Cerebellar nuclear complex (tissue), 1 donor: ENCODE measurements around the gene ZNF280A.
"Not testable (repeated sequence)": the region's sequence is repeated elsewhere in the genome, so short reads cannot be mapped to it uniquely, and the experiment has no call there.

ENCODE experiments used
- DNase-seq, 2 experiments: peaks; one replicate each; lab custom pipeline; 2025; lab: John Stamatoyannopoulos, UW

Gene ZNF280A

DNA sequence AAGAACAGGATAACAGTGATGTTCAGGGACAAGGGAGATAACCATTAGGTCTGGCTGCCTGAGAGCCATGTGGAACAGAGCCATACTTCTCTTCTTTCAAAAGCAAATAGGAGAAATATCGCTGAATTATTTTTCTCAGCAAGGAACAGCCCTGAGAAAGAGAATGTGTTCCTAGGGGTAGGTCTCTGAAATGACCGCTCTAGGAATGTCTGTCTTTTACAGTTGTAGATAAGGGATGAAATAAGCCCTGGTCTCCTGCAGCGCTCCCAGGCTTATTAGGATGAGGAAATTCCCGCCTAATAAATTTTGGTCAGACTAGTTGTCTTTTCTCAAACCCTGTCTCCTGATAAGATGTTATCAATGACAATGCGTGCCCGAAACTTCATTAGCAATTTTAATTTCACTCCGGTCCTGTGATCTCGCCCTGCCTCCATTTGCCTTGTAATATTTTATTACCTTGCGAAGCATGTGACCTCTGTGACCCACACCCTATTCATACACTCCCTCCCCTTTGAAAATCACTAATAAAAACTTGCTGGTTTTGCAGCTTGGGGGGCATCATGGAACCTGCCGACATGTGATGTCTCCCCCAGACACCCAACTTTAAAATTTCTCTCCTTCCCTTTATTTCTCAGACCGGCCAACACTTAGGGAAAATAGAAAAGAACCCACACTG lies 51.1 kb downstream of the ZNF280A start:
- DNase-seq = not testable (repeated sequence)

DNA sequence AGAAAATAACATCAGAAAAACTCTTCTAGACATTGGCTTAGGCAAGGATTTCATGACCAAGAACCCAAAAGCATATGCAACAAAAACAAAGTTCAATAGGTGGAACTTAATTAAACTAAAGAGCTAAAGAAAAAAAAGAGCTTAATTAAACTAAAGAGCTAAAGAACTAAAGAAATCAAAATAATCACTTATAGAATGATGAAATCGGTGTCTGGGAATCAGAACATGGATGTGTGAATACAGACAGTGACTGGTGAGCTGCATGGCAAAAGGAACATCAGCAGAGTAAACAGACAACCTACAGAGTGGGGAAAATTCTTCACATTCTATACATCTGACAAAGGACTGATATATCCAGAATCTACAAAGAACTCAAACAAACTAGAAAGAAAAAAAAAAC lies 53.0 kb downstream of the ZNF280A start:
- DNase-seq = no peak

DNA sequence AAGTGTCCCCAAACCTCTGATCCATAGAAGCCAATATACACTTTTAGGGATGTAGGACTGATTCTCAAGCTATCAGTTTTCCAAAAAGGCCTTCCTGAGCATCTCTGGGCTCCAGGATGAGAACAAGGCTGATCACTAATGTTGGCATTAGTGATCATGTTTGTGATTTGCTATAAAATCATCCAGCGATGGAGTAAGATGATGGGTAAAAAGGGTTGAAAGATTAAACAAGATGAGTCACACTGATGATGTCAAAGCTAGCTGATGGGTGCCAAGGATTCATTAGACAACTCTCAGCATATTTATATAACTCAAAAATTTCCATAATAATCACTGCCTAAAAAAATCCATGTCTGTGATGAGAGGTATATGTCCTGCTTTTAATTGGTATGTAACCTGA lies 54.3 kb downstream of the ZNF280A start:
- DNase-seq = no peak

DNA sequence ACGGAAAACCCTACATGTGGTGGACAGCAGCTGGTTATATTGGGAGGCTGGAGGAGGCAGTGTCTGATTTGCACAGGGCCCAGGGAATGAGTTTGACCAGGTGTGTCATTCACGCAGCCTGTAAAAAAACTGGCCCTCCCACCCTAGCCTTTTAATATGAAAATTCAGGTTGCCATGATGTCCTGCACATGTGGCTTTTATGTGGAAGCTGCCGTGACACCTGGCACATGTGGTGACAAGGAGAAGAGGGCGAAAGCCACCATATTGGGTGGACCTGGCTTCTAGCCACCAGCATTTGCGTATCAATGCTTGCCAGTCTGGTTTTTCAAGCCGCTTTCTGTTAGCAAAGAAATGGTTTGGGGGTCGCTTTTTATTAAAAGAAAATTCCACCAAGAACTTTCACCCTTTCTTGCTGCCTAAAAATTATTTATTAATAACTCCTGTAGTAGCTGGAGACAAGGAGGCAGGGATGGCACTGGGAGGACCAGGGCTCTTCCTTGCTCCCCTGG lies 54.9 kb downstream of the ZNF280A start:
- DNase-seq = no peak

DNA sequence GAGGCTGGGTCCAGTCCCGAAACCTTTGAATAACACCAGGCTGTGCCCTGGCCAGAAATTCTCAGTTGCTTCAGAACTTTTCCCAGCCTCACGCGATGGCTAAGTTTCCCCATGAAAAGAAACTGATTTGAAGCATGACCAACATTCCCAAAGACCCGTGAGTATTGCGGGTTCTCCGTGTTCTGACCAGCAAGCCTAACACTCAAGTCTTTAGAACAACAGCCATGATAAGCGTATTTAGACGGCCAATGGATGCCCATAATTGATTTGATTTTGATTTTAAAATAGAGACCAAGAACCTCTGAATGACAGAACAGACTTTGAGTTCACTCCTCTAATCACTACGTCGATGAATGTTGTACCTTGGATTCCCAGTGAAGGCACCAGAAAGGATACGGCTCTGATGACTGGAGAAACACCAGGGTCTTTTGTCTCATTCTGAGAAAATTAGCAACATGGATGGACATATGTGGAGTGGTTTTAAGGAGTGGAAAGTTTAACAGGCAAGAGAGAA lies 55.5 kb downstream of the ZNF280A start:
- DNase-seq = no peak

GRCh38 chr22:22463855-22464540 lies 56.1 kb downstream of the ZNF280A start:
- DNase-seq = peak in 1 of 2 experiments; percentile 12
